Prostate gland (tissue), 2 donors: Measurements from ENCODE around the gene GH2. TPM values are rescaled to one million over a fixed set of nuclear protein-coding genes. Genes with fewer than 3 reads are reported as not detected.
"Not testable (repeated sequence)": the region's sequence is repeated elsewhere in the genome, so short reads cannot be mapped to it uniquely, and the experiment has no call there.

Experiments
- DNase-seq: peaks from one replicate; pipeline ENCODE4 v3.0.0-alpha.2; 2019; ENCODE audit warnings: low spot score
- H3K27ac ChIP-seq, 2 donors: fragments of 200-600 bp; sonication (generic); 2 replicates each; pipeline ENCODE4 v1.5.1; 2017 to 2019
- H3K27me3 ChIP-seq: fragments of 200-600 bp; sonication (generic); replicated peaks from 2 replicates; pipeline ENCODE4 v1.5.1; 2019; ENCODE audit not compliant: insufficient read depth
- H3K36me3 ChIP-seq, 2 donors: fragments of 200-600 bp; sonication (generic); 1 replicate in 1 of 2; 2 replicates in 1 of 2; pipeline versions ENCODE4 v1.5.1 to v1.8.1; 2017 to 2019
- H3K4me1 ChIP-seq: fragments of 200-600 bp; sonication (generic); replicated peaks from 2 replicates; pipeline ENCODE4 v1.5.1; 2019
- H3K4me3 ChIP-seq, 2 donors: fragments of 200-600 bp; sonication (generic); 2 replicates each; pipeline ENCODE4 v1.5.1; 2017 to 2019
- H3K9me3 ChIP-seq: fragments of 200-600 bp; sonication (generic); 2 replicates; pipeline ENCODE4 v1.5.1; 2017
- CTCF ChIP-seq, 4 experiments: fragments of 200-600 bp in 2 of 4; fragments of 450-650 bp in 2 of 4; sonication (generic) in 2 of 4; IDR thresholded peaks; 1 replicate in 3 of 4; 2 replicates in 1 of 4; pipeline ENCODE4 v1.5.1; 2016 to 2019; ENCODE audit warnings: antibody characterized with exemption in 4 of 4, mild to moderate bottlenecking in 2 of 4, moderate library complexity in 2 of 4
- POLR2A ChIP-seq: fragments of 450-650 bp; IDR thresholded peaks from one replicate; pipeline ENCODE4 v1.6.1; 2016; ENCODE audit warnings: antibody characterized with exemption, mild to moderate bottlenecking
- POLR2AphosphoS5 ChIP-seq: sonication (generic); formaldehyde crosslinking; IDR thresholded peaks from one replicate; pipeline ENCODE4 v1.6.1; 2017; ENCODE audit warnings: antibody characterized with exemption
- WGBS: methylation state at CpG from one replicate; pipeline ENCODE4 v1.1.5; 2018; 5-methylcytosine and 5-hydroxymethylcytosine counted together
- intact Hi-C: fragments of 100-400 bp; cut with DNase I; formaldehyde crosslinking; loops from one replicate; pipeline ENCODE4 v1.14.2; 2022
- total RNA-seq, 2 donors: library from RNA; depleted of rRNA; stranded (reverse); fragments of >200 nt; gene quantifications; one replicate each; pipeline ENCODE4 v1.1.0, GENCODE V29; 2016

The GH2 gene
- total RNA-seq, 2 donors from 2014 or later = not detected

- Histone ChIP-seq H3K9me3 (no peaks in the 10 kb centered on the region), H3K27ac (no peak overlapping the region), H3K36me3 (no peaks in the 10 kb centered on the region), H3K4me1 (no peaks in the 10 kb centered on the region), H3K4me3 (no peak overlapping the region), H3K27me3 (no peaks in the 10 kb centered on the region)
- intact Hi-C loops = no loop called here
- TF ChIP-seq POLR2AphosphoS5 (no peak), POLR2A (no peak), CTCF (IDR thresholded peaks at IDR 0.05) (no peak)
- 84% methylated on average over 10 of the region's 10 CpGs for WGBS
- DNase-seq = no peak
Measured at GRCh38 chr17:63928172-63928666, 46.5 kb upstream of the GH2 start.

GRCh38 chr17:63927464-63928171 is 45.9 kb upstream of the GH2 start:
- intact Hi-C loops = no loop called here
- TF ChIP-seq POLR2A = no peak
- TF ChIP-seq POLR2AphosphoS5 = no peak

DNA sequence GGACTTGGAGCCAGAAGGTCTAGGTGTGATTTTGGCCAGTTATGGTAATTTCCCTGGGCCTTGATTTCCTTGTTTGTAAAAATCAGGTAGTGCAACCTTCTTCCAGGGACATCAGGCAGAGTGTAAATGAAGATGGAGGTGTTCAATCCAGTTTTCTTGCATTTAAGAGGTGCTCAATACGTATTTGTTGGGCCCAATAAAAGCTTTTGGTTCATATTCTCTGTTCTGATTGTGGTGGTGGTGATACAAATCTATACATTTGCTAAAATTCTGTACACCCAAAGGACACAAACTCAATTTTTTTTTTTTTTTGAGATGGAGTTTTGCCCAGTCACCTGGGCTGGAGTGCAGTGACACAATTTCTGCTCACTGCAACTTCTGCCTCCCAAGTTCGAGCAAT is 44.4 kb upstream of the GH2 start:
- intact Hi-C loops = no loop called here
- Histone ChIP-seq H3K4me1 (no peaks in the 10 kb centered on the region), H3K27ac (no peak overlapping the region), H3K27me3 (no peaks in the 10 kb centered on the region), H3K9me3 (no peaks in the 10 kb centered on the region), H3K4me3 (no peak overlapping the region), H3K36me3 (no peaks in the 10 kb centered on the region)
- no peak for DNase-seq
- WGBS = 100% methylated on average over 2 of the region's 2 CpGs
- TF ChIP-seq CTCF (IDR thresholded peaks at IDR 0.05) = no peak
- no peak for TF ChIP-seq POLR2A
- TF ChIP-seq POLR2AphosphoS5 = no peak

More at GRCh38 chr17:63927464-63928171, 45.9 kb upstream of the GH2 start:
- no peaks in the 10 kb centered on the region for H3K9me3 ChIP-seq
- no peaks in the 10 kb centered on the region for H3K27me3 ChIP-seq
- H3K27ac ChIP-seq = no peak overlapping the region
- no peak overlapping the region for H3K4me3 ChIP-seq
- H3K4me1 ChIP-seq = no peaks in the 10 kb centered on the region
- H3K36me3 ChIP-seq = no peaks in the 10 kb centered on the region
- DNase-seq = no peak
- 73% methylated on average over 8 of the region's 8 CpGs for WGBS

- Histone ChIP-seq H3K9me3 (no peaks in the 10 kb centered on the region), H3K36me3 (no peaks in the 10 kb centered on the region), H3K27me3 (no peaks in the 10 kb centered on the region), H3K4me1 (no peaks in the 10 kb centered on the region), H3K27ac (no peak overlapping the region), H3K4me3 (no peak overlapping the region)
- 82% methylated on average over 5 of the region's 5 CpGs for WGBS
- DNase-seq = no peak
- TF ChIP-seq POLR2A (no peak), CTCF (IDR thresholded peaks at IDR 0.05) (no peak), POLR2AphosphoS5 (no peak)
- intact Hi-C loops = no loop called here
Measured at GRCh38 chr17:63925615-63926014, 43.9 kb upstream of the GH2 start.

DNA sequence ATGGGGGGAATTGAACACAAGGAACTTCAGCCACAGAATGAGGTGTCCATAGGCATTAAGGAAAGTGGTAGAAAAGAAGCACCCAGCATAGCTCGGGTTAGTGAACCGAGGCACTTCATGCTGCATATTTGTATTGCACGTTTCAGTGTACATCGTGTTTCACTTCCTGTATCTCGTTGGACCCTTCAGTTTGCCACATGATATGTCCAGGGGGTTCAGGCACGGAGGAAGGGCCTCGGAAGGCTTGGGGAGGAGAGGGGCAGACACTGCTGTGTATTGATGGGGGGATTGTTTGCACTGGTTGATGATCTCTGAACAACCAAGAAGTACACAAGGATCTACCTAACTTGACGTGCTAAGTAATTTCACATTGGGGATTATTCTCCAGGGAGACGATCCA is 40.7 kb upstream of the GH2 start:
- intact Hi-C loops, H3K9me3 ChIP-seq, H3K4me3 ChIP-seq, DNase-seq, H3K27ac ChIP-seq, H3K36me3 ChIP-seq, H3K27me3 ChIP-seq, H3K4me1 ChIP-seq: not testable (repeated sequence)
- 76% methylated on average over 9 of the region's 9 CpGs for WGBS

DNA sequence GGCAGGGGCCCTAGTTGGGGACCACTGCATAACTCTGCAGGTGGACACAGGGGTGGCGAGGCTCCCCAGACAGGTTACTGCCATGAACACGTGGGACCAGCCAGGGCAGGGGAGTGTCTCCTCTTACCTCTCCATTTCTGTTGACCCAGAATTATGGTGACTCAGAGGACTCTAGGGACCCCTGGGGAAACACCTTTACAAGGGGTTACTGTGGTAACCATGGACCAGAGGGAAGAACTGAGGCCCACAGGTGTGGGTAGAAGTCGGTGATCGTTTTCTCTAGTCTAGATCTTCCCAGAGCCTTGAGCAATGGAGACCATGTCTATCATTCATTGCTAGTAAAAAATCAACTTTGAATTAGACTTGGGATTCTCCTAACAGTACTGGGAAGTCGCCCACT is 39.0 kb upstream of the GH2 start:
- H3K27me3 ChIP-seq, intact Hi-C loops, H3K27ac ChIP-seq, H3K4me3 ChIP-seq, H3K4me1 ChIP-seq, DNase-seq, H3K9me3 ChIP-seq, H3K36me3 ChIP-seq: not testable (repeated sequence)
- WGBS = 71% methylated on average over 5 of the region's 5 CpGs

GRCh38 chr17:63920050-63920449 is 38.3 kb upstream of the GH2 start:
- WGBS = 92% methylated on average over 6 of the region's 6 CpGs

More at GRCh38 chr17:63920050-63920449, 38.3 kb upstream of the GH2 start:
- DNase-seq, H3K27ac ChIP-seq, H3K9me3 ChIP-seq, H3K27me3 ChIP-seq, H3K4me1 ChIP-seq, intact Hi-C loops, H3K36me3 ChIP-seq, H3K4me3 ChIP-seq: not testable (repeated sequence)
